ENCODE results near the gene KIAA0319L. TPM values are rescaled to one million over a fixed set of nuclear protein-coding genes. Genes with fewer than 3 reads are reported as not detected.
"Not testable (repeated sequence)": the region's sequence is repeated elsewhere in the genome, so short reads cannot be mapped to it uniquely, and the experiment has no call there.

Gene KIAA0319L
- total RNA-seq, 2 experiments from 2014 or later, result 26.5 to 28.1 TPM

DNA sequence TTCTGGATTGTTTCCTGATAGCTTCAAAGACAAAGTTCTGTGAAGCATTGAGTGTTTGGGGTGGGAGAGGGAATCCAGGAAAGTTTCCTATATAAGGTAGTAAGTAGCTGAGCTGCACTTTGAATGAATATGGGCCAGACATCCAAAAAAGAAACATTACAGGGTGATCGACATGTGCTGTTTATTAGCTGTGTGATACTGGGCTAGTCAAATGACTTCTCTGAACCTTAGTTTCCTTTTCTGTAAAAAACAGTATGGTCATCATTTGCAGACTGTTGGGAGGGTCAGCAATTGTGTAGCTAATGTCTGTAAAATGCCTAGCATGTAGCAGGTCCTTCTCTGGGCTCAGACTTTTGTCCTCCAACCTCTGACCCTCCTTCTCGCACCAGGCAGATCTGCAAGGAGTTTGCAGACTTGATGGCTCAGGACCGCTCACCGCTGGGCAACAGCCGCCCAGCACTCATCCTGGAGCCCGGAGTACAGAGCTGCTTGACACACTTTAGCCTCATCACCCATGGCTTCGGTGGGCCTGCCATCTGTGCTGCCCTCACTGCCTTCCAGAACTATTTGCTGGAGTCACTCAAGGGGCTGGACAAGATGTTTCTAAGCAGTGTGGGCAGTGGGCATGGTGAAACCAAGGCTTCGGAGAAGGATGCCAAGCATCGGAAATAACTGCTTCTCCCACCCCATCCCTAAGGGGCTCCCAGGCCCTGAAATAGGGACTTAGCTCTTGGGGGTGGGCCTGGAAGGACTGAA is 37.0 kb upstream of the KIAA0319L start:
- no peaks in the 10 kb centered on the region for H3K9me3 Mint-ChIP-seq (ENCODE audit: low read depth)
- CTCF ChIA-PET, result interaction anchor here (0.8 to 1.1 kb wide), 3 partner anchors 16 to 29 kb away, joined by 3 to 5 read pairs (median 3); no protein-coding TSS in a partner anchor

DNA sequence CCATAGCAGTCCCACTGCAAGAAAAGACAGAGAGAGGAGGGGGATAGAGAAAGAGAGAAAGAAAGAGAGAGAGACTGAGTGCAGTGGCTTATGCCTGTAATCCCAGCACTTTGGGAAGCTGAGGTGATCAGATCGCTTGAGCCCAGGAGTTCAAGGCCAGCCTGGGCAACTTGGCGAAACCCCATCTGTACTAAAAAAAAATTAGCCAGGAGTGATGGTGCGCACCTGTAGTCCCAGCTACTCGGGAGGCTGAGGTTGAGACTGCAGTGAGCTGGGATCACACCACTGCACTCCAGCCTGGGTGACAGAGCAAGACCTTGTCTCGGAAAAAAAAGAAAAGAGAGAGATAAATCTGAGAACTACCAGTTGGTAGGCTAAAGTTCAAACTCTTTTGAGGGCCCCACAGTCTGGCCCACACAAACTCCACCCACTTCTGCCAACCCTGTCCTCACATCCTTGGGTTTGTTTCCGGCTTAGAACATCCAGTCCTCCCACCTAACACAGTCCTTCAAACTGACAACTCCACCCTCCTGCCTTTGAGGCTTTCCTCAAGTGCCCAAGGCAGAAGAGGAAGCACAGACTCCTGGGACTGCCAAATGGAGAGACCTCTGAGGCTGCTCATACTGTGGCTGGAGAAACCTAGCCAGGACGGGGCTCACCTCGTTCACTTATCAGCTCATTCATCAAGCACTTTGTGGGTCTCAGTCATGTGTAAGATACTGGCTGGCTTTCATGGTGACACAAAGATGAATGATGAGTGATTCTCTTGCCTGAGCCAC is 36.0 kb upstream of the KIAA0319L start:
- DNase-seq, result no peak
- ATAC-seq, result peak; percentile 69
- no peak overlapping the region for H3K4me3 Mint-ChIP-seq
- peak overlapping the region; percentile 20 for H3K27ac Mint-ChIP-seq
- H3K4me1 Mint-ChIP-seq, result peaks cover 12% of the 10 kb centered on the region
- ChIA-PET CTCF (interaction anchor here (0.7 to 1.1 kb wide), 2 partner anchors 15 to 30 kb away, joined by 3 to 5 read pairs; no protein-coding TSS in a partner anchor), POLR2A (interaction anchor here (0.7 to 1.2 kb wide), 3 partner anchors 9 to 121 kb away, joined by 3 to 4 read pairs (median 3); no protein-coding TSS in a partner anchor)
- peaks cover 5% of the 10 kb centered on the region for H3K36me3 Mint-ChIP-seq (ENCODE audit: low read depth)
- intact Hi-C loops (cut with DNase I, micrococcal nuclease), result no loop called here
- no peaks in the 10 kb centered on the region for H3K27me3 Mint-ChIP-seq
- no peaks in the 10 kb centered on the region for H3K9me3 Mint-ChIP-seq (ENCODE audit: low read depth)

More for the DNA sequence above, 37.0 kb upstream of the KIAA0319L start:
- intact Hi-C loops (cut with DNase I, micrococcal nuclease), result no loop called here
- Mint-ChIP-seq H3K27ac (no peak overlapping the region), H3K36me3 (ENCODE audit: low read depth) (peaks cover 5% of the 10 kb centered on the region), H3K4me1 (peaks cover 12% of the 10 kb centered on the region), H3K27me3 (no peaks in the 10 kb centered on the region), H3K4me3 (no peak overlapping the region)
- POLR2A ChIA-PET, result interaction anchor here (0.7 to 1.2 kb wide), 3 partner anchors 10 to 120 kb away, joined by 3 to 4 read pairs (median 3); no protein-coding TSS in a partner anchor
- DNase-seq (no peak), ATAC-seq (no peak)

DNA sequence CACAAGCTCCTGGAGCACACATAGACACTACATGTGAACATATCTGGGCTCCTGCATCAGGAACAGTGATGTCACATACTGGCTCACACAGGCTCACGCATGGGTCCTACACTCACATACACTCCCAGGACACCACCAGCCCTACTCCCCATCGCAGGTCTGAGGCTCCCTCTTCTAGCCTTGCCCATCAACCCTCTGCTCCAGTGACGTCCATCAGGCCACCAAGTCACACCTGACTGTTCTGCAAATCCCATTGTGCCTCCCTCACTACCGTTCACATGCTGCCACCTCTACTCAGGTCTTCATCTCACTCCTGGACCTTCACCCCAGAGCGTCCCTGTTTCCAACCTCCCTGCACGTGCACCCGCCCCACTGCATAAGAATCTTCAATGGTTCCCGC is 34.0 kb upstream of the KIAA0319L start:
- ChIA-PET CTCF (no interaction called here), POLR2A (no interaction called here)
- Mint-ChIP-seq H3K4me1 (peaks cover 12% of the 10 kb centered on the region), H3K36me3 (ENCODE audit: low read depth) (peaks cover 1% of the 10 kb centered on the region), H3K27ac (no peak overlapping the region), H3K27me3 (no peaks in the 10 kb centered on the region), H3K9me3 (ENCODE audit: low read depth) (no peaks in the 10 kb centered on the region), H3K4me3 (no peak overlapping the region)
- intact Hi-C loops (cut with DNase I, micrococcal nuclease), result no loop called here
- DNase-seq, result no peak
- no peak for ATAC-seq

DNA sequence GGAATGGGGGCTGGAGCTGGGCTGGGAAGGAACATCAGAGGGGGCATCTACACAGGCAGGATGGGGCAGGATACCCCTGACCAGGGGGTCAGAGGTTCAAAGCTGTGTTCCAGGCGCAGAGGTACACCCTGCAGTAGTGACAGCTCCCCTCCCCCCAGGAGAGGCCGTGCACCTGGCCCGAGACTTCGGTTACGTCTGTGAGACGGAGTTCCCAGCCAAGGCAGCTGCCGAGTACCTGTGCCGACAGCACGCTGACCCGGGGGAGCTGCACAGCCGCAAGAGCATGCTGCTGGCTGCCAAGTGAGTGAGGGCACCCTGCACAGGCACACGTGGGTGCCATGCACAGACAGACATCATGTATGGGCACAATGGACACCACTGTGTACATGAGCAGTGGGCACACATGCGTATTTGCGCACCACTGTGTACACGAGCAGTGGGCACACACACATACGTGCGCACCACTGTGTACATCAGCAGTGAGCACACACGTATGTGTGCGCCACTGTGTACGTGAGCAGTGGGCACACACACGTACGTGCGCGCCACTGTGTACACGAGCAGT is 33.4 kb upstream of the KIAA0319L start:
- ChIA-PET POLR2A (no interaction called here), CTCF (interaction anchor here (0.6 to 1.1 kb wide), 2 partner anchors 10 to 499 kb away, joined by 3 to 4 read pairs; no protein-coding TSS in a partner anchor)

DNA sequence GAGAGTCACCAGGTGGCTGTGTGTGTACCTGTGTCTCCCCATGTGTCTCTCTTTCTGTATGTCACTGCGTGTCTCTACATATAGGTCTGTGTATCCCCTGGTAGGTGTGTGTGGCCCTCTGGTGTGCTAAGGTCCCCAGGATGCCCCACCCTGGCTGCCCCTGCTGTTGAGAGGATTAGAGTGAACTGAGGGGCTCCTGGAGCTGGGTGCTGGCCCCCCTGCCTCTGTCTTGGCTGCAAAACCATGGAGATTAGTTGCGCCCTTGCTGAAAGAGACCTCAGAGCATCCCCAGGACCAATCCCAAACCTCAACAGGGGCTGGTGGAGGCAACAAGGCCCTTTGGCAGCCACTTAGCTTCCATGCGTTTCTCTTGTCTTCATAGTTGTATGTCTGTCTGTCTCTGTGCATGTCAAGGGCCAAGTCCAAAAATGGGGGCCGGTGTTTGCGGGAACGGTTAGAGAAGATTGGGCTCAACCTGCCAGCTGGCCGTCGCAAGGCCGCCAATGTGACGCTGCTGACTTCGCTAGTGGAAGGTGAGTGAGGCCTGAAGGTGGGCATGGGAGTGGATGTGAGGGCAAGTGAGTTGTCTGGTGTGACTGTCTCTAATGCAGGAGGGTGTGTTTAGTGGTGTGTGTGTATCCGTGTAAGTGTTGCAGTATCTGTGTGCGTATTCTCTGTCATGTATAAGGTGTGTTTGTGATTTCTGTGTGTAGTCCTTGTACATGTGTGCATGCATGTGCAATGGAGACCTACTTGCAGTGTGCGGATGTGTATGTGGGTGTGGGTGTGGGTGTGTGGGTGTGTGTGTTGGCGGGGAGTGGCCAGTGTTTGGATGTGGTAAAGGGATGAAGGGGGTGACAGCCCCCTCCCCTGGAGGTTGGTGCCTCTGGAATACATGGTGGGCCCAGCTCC is 32.6 kb upstream of the KIAA0319L start:
- Mint-ChIP-seq H3K27me3 (no peaks in the 10 kb centered on the region), H3K4me3 (no peak overlapping the region), H3K4me1 (peaks cover 12% of the 10 kb centered on the region), H3K9me3 (ENCODE audit: low read depth) (no peaks in the 10 kb centered on the region), H3K27ac (peak overlapping the region; percentile 15), H3K36me3 (ENCODE audit: low read depth) (no peaks in the 10 kb centered on the region)
- intact Hi-C loops (cut with DNase I, micrococcal nuclease), result no loop called here
- ATAC-seq (no peak), DNase-seq (no peak)
- ChIA-PET CTCF (interaction anchor here (0.6 to 1.1 kb wide), 2 partner anchors 9 to 498 kb away, joined by 3 to 4 read pairs; no protein-coding TSS in a partner anchor), POLR2A (no interaction called here)

More for the DNA sequence above, 33.4 kb upstream of the KIAA0319L start:
- Mint-ChIP-seq H3K36me3 (ENCODE audit: low read depth) (peaks cover 1% of the 10 kb centered on the region), H3K27me3 (no peaks in the 10 kb centered on the region), H3K27ac (no peak overlapping the region), H3K4me1 (peaks cover 12% of the 10 kb centered on the region), H3K9me3 (ENCODE audit: low read depth) (no peaks in the 10 kb centered on the region), H3K4me3 (no peak overlapping the region)
- ATAC-seq (no peak), DNase-seq (no peak)
- intact Hi-C loops (cut with DNase I, micrococcal nuclease), result no loop called here

DNA sequence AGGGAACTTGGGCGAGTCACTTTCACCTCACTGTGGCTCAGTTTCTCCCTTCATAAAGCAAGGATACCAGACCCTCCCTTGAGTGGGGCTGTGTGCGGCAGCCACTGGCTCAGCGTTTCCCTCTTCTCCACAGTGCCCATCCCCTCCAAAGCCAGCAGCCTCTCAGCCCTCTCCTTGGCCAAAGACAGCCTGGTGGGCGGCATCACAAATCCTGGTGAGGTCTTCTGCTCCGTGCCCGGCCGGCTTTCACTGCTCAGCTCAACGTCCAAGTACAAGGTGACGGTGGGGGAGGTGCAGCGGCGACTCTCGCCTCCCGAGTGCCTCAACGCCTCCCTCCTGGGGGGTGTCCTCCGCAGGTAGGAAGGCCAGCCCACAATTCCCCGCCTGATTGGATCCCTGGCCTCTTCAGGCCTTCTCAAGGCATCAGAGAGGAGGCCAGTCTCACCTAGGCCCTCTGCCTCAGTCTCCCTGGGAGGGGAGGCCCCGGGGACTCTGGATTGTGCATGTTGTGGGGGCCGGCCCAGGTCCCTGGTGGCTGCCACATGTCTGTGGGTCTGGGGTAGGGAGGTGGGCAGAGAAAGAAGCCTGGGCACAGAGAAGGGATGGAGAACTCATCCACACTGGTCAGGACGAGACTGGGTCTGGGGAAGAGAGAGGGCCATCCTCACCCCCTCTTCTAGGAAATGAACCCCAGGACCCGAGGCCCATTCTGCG is 31.2 kb upstream of the KIAA0319L start:
- Mint-ChIP-seq H3K4me3 (no peak overlapping the region), H3K27me3 (no peaks in the 10 kb centered on the region), H3K4me1 (peaks cover 6% of the 10 kb centered on the region), H3K36me3 (ENCODE audit: low read depth) (no peaks in the 10 kb centered on the region), H3K9me3 (ENCODE audit: low read depth) (no peaks in the 10 kb centered on the region), H3K27ac (no peak overlapping the region)
- intact Hi-C loops (cut with DNase I, micrococcal nuclease), result no loop called here
- ATAC-seq (no peak), DNase-seq (no peak)
- ChIA-PET POLR2A (no interaction called here), CTCF (no interaction called here)

DNA sequence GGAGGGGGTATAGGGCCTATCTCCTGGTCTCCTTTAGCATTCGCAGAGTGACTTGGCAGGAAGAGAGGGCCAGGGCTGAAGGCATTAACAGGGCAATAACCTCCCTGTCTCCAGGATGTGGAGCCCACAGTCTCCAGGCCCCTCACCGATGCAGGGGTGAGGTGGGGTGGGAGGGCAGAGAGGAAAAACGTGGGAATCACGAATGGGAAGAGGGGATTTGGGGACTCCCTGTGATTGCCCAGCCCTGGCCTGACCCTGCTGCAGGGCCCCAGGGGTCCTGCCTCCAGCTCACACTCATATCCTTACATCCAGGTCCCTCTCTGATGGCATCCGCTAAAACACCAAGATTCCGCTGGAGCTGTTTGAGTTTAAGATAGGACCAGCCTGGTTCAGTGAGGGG is 30.5 kb upstream of the KIAA0319L start:
- ATAC-seq, result no peak
- POLR2A ChIA-PET, result no interaction called here

DNA sequence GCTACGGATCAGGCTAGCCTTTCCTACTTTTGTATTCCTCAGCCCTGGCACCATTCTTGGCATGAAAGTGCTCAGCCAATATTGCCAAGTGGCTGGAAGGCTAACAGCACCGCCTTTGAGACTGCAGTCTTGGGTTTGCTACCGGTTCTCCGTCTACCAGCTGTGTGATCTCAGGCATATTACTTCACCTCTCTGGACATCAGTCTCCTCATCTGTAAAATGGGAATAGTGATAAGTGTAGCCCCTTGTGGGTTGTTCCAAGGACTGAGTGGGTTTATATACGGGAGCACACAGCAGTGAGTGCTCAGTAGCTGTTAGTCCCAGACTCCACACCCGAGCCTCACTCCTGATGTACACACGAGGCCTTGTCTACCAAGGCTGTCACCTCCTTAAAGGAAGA is 29.6 kb upstream of the KIAA0319L start:
- CTCF ChIA-PET, result interaction anchor here (1.3 kb wide), 1 partner anchor 9 kb away, joined by 5 read pairs; no protein-coding TSS in a partner anchor
- H3K36me3 Mint-ChIP-seq (ENCODE audit: low read depth), result no peaks in the 10 kb centered on the region

More for the DNA sequence above, 30.5 kb upstream of the KIAA0319L start:
- DNase-seq, result no peak
- H3K9me3 Mint-ChIP-seq (ENCODE audit: low read depth), result no peaks in the 10 kb centered on the region
- peaks cover under 1% of the 10 kb centered on the region for H3K4me1 Mint-ChIP-seq
- no peaks in the 10 kb centered on the region for H3K27me3 Mint-ChIP-seq
- H3K27ac Mint-ChIP-seq, result no peak overlapping the region
- no peaks in the 10 kb centered on the region for H3K36me3 Mint-ChIP-seq (ENCODE audit: low read depth)
- intact Hi-C loops (cut with DNase I, micrococcal nuclease), result no loop called here
- H3K4me3 Mint-ChIP-seq, result no peak overlapping the region
- CTCF ChIA-PET, result no interaction called here

DNA sequence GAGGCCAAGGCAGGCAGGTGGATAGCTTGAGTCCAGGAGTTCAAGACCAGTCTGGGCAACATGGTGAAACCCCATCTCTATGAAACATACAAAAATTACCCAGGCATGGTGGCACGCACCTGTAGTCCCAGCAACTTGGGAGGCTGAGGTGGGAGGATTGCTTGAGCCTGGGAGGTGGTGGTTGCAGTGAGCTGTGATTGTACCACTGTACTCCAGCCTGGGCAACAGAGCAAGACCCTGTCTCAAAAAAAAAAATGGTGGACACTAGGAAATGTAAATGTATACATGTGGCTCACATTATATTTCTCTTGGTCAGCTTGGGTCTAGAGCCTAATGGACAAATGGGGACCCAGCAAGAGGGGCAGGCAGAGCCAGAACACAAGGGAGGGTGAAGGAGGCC is 28.6 kb upstream of the KIAA0319L start:
- CTCF ChIA-PET, result interaction anchor here (0.6 to 1.5 kb wide), 4 partner anchors 17 to 134 kb away, joined by 3 to 6 read pairs (median 4); no protein-coding TSS in a partner anchor
- H3K9me3 Mint-ChIP-seq (ENCODE audit: low read depth); H3K4me1 Mint-ChIP-seq: not testable (repeated sequence)

More for the DNA sequence above, 29.6 kb upstream of the KIAA0319L start:
- H3K27ac Mint-ChIP-seq, result no peak overlapping the region
- H3K27me3 Mint-ChIP-seq, result no peaks in the 10 kb centered on the region
- no peaks in the 10 kb centered on the region for H3K4me1 Mint-ChIP-seq
- DNase-seq (no peak), ATAC-seq (no peak)
- no peak overlapping the region for H3K4me3 Mint-ChIP-seq
- H3K9me3 Mint-ChIP-seq (ENCODE audit: low read depth), result no peaks in the 10 kb centered on the region
- POLR2A ChIA-PET, result interaction anchor here (0.5 to 0.6 kb wide), 3 partner anchors 14 to 262 kb away, joined by 3 to 7 read pairs (median 3); no protein-coding TSS in a partner anchor
- intact Hi-C loops (cut with DNase I, micrococcal nuclease), result no loop called here

DNA sequence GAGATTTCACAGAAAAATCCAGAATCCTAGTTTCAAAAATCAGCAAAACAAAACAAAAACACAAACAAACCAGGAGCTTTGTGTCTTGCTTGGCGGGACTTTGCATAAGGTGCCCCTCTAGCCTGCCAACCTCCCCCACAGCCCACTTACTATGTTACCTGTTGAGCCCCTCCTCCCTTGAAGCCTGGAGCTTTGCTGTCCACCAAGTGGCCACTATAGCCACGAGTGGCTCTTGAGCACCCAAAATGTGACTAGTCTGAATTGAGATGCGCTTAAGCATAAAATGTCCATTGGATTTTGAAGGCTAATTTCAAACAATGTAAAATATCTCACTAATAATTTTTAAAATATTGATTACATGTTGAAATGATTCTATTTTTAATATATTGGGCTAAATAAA is 28.1 kb upstream of the KIAA0319L start:
- intact Hi-C loops (cut with DNase I, micrococcal nuclease), result no loop called here
- no peaks in the 10 kb centered on the region for H3K4me1 Mint-ChIP-seq
- DNase-seq (no peak), ATAC-seq (no peak)
- no peaks in the 10 kb centered on the region for H3K9me3 Mint-ChIP-seq (ENCODE audit: low read depth)
- H3K36me3 Mint-ChIP-seq (ENCODE audit: low read depth), result no peaks in the 10 kb centered on the region
- no peak overlapping the region for H3K27ac Mint-ChIP-seq
- CTCF ChIA-PET, result interaction anchor here (0.6 to 1.5 kb wide), 5 partner anchors 15 to 133 kb away, joined by 3 to 6 read pairs (median 3); no protein-coding TSS in a partner anchor
- no peak overlapping the region for H3K4me3 Mint-ChIP-seq
- no peaks in the 10 kb centered on the region for H3K27me3 Mint-ChIP-seq
- POLR2A ChIA-PET, result no interaction called here

More for the DNA sequence above, 28.6 kb upstream of the KIAA0319L start:
- H3K27me3 Mint-ChIP-seq; intact Hi-C loops (cut with DNase I, micrococcal nuclease); H3K4me3 Mint-ChIP-seq; POLR2A ChIA-PET; H3K27ac Mint-ChIP-seq; DNase-seq; ATAC-seq; H3K36me3 Mint-ChIP-seq (ENCODE audit: low read depth): not testable (repeated sequence)
